T-helper 1 cell treated with Interleukin-12 subunit alpha and Interleukin-12 subunit beta and Interleukin-4 antibody, amounts not matched to agents 30 ng/mL and 1 ng/mL, for 36 hours (primary cell): Measurements from ENCODE around the gene GFI1B. TPM values are rescaled to one million over a fixed set of nuclear protein-coding genes. Genes with fewer than 3 reads are reported as not detected.
"Not testable (repeated sequence)": the region's sequence is repeated elsewhere in the genome, so short reads cannot be mapped to it uniquely, and the experiment has no call there.

Source experiments
- intact Hi-C: fragments of 100-400 bp; cut with micrococcal nuclease; formaldehyde crosslinking; loops from one replicate; pipeline ENCODE4 v1.15.1; 2024
- total RNA-seq: library from RNA; stranded (reverse); gene quantifications from 2 replicates; pipeline ENCODE4 v1.2.3, GENCODE V29; 2022

The GFI1B gene
- total RNA-seq, 1 donor from 2014 or later: not detected

DNA sequence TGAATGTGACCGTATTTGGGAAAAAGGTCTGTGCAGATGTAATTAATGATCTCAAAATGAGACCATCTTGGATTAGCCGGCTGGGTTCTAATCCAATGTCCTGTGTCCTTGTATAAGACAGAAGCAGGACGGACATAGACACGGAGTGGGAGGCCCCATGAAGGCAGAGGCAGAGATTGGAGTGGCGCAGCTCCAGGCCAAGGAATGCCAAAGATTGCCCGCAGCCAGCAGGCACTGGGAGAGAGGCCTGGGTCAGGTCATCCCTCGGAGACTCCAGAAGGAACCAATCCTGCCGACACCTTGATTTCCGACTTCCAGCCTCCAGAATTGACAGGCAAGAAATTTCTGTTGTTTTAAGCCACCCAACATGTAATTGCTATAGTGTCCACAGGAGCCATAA is 13.0 kb upstream of the GFI1B start:
- intact Hi-C loops: no loop called here

DNA sequence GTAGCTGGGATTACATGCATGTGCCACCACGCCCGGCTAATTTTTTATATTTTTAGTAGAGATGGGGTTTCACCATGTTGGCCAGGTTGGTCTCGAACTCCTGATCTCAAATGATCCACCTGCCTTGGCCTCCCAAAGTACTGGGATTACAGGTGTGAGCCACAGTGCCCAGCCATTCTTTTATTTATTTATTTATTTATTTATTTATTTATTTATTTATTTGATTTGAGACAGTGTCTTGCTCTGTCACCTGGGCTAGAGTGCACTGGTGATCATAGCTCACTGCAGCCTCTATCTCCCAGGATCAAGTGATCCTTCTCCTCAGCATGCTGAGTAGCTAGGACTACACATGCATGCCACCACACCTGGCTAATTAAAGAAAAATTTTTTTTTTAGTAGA is 10.6 kb upstream of the GFI1B start:
- intact Hi-C loops: not testable (repeated sequence)

DNA sequence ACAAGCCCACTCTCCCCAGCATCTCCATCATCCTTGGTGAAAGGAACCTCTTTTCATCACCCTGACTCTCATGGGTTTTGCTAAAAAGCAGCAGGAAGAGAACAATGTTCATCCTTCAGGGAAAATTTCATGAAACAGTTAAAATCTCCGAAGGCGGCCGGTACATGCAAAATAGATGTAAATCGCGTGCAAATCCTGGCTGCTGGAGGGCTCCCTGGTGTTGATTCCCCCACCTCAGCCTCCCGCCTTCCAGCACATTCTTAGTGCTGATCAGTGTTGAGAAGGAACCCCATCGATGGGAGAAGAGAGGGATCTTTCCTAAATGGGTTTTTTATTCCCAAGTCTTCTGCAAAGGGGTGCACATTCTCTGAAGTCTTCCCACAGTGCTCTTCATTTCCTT is 8.7 kb upstream of the GFI1B start:
- intact Hi-C loops: loop anchor here (5.0 kb wide), 1 partner anchor 122 kb away; no protein-coding TSS in a partner anchor

DNA sequence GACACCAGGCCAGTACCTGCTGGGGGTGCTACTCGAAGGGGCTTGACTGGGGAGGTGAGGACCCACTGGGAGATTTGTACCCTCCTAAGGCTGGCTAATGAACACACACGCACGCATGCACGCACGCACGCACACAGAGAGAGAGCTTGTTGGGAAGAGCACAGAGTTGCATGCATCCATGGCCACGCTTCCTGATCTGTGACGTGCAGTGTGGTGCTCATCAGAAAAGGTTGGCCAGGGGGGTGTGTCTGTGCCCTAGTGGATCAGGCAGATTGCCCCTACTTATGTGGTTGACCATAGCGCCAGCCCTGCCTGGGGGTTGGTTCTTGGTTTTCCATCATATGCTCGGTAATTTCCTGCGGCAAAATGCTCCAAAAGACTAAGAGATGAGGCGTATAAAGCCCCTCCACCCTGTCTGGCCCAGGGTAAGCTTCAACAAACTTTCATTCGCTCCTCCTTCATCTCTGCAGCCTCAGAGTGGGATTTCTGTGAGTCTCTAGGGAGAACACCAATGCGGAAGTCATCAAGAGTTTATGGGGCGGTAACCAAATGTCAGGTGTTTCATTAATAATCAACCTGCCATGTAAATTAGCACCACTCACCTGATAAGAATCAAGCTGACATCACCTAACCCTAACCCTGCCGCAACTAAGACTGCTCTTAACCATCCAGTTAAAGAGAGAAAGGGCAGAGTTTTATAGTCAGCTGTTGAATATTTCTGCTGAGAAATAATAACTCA is 8.0 kb upstream of the GFI1B start:
- intact Hi-C loops: loop anchor here (5.0 kb wide), 1 partner anchor 123 kb away; no protein-coding TSS in a partner anchor

DNA sequence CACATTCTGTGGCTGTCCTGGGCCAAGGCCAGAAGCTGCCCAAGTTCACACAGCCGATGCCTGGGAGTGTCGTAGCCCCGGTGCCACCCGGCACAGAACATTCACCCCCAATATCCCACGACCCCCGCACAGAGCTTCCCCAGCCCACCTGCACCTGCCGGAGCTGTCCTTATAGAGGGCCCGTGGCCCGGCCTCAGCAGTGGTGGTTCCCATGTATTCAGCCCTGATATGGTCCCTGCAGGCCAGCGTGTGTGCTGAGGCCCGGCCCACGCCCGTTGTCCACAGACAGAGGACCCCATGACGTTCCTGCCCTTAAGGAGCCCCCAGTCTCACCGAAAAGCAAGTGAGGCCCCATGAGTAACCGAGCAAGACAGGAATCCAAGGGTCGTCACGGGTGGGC is 5.3 kb upstream of the GFI1B start:
- intact Hi-C loops: loop anchor here (2.0 to 5.0 kb wide), 2 partner anchors 70 to 126 kb away; no protein-coding TSS in a partner anchor

DNA sequence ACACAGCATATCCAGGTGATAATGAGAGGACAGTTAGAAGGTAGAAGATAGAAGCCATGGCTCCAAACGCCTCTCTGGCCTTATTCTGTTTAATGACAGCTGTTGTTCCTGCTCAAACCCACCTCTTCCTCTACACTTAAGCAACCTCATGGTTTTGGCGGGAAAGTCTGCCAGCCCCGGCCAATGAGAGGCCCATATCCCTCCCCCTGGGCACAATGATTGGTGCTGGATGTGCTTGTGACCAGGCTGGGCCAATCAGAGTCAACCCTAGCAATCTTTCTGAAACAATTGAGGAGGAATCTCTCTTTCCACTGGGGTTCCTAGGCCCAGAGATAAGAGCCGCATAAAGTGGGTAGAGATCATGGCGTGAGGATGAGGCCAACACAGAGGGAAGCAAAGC is 4.8 kb upstream of the GFI1B start:
- intact Hi-C loops: loop anchor here (2.0 to 5.0 kb wide), 2 partner anchors 71 to 126 kb away; no protein-coding TSS in a partner anchor

DNA sequence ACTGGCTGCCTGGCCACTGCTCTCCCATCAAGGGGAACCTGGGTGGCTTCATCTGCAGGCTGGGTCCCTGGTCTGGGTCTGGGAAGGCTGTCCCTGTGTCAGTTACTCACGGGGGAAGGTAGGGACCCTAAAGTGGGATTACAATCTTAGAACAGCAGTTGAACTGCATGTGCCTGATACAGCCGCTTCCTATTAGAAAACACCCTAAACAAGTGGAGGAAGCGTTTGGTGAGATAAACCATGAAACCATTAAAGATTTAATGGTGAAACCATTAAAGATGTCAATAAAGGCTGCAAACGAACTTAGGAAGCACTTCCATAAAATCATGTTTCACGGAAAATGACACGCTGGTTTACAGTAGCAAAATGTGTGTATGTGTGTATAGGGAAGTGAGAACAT is 2.5 kb upstream of the GFI1B start:
- intact Hi-C loops: no loop called here

DNA sequence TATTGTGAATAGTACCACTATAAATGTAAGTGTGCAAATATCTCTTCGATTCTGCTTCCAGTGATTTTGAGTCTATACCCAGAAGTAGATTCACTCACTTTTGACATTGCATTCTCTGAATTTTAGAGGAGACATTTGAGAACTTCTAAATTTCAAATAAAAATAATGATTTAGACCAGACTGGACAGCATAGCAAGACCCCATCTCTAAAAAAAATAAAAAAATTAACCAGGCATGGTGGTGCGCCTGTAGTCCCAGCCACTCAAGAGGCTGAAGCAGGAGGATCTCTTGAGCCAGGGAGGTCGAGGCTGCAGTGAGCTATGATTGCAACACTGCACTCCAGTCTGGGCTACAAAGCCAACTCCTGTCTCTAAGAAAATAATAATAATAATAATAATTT is 1.9 kb upstream of the GFI1B start:
- intact Hi-C loops: no loop called here

DNA sequence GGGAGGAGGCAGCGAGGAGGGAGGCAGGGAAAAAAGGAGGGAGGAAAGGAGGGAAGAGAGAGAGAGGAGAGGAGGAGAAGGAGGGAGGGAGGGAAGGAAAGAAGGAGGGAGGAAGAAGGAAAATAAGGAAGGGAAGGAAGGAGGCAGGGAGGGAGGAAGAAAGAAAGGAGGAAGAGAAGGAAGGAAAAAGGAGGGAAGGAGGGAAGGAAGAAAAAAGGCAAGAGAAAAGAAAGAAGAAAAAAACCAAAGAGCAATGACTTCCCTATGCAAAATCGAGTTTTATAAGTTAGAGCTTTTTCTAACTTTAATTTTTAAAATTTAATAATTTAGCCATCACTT is 413 bp upstream of the GFI1B start:
- intact Hi-C loops: no loop called here

DNA sequence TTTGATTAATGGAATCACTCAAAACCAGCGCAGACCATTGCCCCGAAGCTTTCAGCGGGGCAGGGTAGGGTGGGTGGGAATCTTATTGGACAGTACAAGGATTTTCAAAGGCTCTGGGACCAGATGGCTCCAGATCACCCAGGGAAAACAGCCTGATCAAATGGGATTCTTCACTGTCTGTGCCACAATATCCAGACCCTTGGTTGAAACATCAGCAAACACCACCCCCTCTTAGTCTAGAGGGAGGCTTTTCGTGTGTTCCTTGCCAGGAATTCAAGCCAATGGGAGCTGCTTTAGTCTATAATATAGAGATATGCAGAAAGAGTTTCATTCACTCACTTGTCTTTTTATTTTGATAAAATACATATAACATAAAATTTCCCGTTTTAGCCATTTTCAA is 1.7 kb downstream of the GFI1B start:
- intact Hi-C loops: no loop called here

DNA sequence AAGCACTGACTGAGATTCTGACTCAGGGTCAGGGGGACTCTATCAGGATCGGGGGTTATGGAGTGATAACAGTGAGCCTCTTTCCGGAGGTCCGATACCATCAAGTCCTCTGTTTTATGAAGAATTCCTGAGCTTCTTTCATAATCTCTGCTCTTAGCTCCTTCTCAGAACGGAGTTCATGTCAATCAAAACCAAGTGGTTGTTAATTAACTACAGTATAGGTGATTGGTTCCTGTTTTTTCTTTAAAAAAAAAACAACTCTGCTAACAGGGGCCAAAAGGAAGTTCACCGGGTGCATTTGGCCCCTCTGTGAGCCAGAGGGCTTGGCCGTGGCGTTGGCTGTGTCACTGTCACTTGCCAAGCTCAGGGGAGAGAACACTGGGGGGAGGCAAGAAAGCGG is 4.0 kb downstream of the GFI1B start:
- intact Hi-C loops: no loop called here

DNA sequence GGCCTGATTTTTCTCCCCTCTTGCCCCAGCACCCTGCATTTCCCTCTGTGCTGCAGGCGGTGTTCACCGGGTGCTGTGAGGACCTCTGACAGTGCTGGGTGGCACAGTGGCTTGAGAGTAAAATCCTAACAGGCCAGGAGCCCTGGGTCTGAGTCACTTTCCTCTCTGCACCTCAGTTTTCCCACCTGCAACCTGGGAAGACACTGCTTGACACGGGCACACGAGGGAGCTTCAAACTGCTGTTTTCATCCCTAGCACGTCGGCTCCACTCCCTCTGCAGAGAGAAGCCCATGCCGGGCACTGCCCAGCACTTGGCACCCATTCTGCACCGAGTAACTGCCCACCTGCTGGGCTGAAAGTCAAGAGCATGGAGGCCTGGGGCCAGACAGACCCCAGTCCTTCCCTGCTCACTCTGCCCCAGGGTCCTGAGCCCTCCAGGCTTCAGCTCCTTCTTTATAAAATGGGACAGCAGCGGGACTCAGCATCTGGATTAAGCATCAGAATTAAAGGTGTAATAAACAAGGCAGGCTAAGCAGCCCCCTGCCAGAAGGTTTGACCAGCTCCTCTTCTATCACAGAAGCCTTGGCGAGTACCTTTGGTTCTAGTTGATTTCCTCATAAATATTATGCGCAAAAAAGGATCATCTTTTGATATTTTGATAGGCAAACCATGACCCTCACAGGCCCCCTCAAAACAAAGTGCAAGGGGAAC is 5.2 kb downstream of the GFI1B start:
- intact Hi-C loops: no loop called here

DNA sequence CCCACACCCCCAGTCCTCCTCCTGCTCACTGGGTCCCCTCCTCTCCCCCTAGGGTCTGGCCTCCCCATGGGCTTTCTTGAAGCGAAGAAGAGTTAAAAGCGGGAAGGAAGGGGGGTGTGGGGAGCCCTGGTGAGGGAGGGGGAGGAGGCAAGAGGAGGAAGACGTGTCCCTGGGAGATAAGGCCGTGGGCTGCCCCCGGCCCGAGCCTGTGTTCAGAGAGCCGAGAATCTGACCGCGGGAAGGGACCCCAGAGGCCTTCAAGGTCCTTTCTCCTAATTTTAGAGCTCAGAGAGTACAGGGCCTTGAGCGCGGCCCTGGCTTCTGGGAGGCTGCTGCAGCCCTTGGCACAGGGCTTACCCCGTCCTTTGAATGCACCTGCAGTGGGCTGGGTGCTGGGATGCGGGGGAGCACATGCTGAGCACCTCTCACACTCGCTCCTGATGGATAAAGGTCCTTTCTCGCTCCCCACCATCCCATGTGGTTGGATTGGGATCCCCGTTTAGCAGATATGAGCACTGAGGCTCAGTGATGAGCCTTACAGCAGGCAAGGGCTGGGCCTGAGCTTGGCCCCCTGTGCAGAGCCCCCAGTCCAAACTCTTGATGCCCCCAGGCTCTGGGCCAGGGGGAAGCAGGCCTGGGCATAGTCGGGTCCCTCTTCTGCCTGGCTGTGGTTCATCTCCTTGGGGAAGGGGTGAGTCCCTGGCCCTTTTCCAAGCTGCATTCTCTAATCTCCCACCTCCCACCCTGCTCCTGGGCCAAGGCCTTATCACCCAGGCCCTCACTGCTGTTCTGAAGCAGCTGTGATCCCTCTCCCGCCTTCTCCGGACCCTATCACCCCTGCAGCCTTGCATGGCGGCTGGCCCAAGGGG is 5.9 kb downstream of the GFI1B start:
- intact Hi-C loops: no loop called here

DNA sequence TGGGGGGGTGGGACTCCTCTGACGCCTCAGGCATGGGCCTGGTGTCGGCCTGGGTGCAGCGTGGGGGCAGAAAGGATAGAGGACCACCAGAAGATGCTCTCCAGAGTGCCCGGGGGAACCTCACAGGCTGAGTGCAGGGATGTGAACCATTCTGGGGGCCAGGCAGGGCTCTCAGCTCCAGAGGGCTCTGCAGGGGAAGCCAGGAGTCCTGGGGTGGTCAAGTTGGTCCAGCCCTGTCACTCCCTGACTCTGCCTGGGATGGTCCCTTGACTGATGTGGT is 6.5 kb downstream of the GFI1B start:
- intact Hi-C loops: no loop called here

DNA sequence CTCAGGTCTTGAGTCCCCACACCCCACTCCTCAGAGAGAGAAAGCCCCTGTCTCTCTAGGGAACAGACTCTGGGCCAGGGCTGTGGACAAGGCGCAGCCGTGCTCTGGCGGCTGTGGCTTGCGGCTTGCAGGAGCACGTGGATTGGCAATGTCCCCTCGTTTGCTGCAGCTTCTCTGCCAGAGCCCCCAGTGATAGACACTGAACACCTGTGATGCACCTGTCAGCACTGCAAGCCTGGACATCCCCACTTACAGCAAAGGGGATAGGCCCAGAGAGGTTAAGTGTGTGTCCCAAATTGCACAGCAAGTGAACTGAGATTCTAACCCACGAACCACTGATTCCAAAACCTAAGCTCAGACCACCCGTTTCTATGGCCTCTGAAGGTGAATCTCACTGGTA is 7.0 kb downstream of the GFI1B start:
- intact Hi-C loops: no loop called here

DNA sequence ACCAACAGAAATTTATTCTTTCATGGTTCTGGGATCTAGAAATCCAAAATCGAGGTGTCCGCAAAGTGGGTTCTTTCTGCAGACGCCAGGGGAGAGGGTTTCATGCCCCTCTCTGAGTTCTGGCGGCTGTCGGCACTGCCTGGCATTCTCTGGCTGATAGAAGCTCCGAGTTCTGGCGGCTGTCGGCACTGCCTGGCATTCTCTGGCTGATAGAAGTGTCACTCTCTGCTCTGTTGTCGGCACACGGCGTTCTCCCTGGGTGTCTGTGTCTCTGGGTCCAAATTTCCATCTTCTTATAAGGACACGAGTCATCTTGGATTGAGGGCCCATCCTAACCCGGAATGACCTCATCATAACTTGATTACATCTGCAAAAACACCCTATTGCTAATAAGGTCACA is 7.6 kb downstream of the GFI1B start:
- intact Hi-C loops: no loop called here

DNA sequence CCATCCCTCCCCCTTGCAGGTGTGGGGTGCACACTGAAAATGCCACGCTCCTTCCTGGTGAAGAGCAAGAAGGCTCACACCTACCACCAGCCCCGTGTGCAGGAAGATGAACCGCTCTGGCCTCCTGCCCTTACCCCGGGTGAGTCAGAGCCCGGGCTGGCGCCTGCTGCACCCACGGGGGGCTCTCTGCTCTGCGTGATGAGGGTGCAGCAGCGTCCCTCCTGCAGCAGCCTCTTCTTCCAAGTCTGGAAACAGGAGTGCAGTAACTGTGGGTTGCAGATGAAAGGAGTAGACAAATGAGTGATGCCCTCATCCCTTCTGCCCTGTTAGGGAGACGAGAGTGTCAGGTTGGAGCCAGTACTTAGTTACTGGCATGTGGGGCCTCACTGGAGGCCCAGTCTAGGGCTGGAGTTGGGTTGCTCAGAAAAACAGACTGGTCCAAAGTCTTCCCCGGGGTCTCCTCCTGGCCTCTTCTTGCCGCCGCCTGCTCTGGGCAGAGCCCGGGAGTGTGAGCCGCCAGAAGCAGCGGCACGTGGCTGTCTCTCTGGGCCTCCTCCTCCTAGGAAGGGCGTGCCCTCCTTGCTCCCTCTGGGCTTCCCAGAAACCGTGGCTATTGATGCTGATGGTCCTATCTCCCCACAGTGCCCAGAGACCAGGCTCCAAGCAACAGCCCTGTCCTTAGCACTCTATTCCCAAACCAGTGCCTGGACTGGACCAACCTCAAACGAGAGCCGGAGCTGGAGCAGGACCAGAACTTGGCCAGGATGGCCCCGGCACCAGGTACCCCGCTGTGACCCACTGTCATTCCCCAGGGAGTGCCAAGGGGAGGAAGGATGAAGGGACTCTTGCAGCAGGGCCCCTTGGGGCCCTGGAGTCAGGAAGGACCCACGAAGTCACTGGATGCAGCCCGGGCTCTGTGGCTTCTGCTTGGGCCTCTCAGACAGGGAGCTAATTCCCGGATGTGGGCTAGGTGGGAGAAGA is 8.4 kb downstream of the GFI1B start:
- intact Hi-C loops: no loop called here

DNA sequence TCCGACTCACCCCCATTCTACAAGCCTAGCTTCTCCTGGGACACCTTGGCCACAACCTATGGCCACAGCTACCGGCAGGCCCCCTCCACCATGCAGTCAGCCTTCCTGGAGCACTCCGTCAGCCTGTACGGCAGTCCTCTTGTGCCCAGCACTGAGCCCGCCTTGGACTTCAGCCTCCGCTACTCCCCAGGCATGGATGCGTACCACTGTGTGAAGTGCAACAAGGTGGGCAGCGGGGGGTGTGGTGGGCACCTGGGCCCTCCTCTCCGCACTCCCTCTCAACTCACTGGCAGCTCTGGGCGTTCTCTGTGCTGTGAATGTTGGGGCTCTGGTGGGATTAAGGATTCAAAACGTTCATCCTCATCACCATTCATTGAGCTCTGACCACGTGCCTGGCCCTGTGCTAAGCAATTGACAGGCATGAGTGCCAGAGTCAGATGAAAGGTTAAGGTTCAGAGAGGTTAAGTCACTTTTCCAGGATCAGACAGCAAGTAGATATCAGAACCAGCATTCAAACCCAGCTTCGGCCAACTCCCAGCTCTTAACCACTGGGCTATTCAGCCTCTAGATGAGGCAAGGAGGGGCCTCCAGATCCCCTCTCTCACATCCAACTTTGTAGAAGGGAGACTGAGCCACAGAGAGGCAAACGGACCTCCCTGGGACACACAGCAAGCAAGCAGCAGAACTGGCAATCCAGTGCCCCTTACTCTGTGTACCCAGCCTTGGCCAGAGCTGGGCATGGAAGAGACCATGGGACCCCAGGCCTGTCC is 9.9 kb downstream of the GFI1B start:
- intact Hi-C loops: no loop called here

DNA sequence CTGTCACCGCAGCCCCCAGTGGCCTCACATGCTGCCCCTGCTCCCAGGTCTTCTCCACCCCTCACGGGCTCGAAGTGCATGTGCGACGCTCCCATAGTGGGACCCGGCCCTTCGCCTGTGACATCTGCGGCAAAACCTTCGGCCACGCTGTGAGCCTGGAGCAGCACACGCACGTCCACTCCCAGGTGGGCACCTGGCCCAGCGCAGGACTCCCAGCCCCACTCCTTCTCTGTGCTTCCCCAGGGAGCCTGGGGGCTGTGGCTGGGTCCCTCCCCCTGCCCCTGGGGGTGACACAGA is 10.5 kb downstream of the GFI1B start:
- intact Hi-C loops: no loop called here

DNA sequence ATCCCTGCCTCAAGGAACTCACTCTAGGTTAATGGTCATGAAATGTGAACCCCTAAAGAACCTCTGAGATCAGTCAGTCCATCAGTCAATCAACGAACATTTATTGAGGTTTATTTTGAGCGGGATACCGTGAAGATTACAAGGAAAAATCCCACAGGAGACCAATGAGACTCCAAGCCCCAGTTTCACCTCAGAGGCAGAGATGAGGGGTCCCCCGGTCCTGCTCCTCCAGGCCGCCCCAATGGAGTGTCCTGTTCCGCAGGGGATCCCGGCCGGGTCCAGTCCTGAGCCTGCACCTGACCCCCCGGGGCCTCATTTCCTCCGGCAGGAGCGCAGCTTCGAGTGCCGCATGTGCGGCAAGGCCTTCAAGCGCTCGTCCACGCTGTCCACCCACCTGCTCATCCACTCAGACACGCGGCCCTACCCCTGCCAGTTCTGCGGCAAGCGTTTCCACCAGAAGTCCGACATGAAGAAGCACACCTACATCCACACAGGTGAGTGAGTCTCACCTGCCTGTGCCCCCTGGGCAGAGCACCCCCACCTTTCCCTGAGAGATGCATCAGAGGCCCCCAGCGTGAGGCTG is 11.0 kb downstream of the GFI1B start:
- intact Hi-C loops: no loop called here
